HUES48 (cell line): ENCODE measurements around the gene TOLLIP.
"Not testable (repeated sequence)": the region's sequence is repeated elsewhere in the genome, so short reads cannot be mapped to it uniquely, and the experiment has no call there.

Source experiments
- H3K27ac ChIP-seq: one replicate; pipeline ENCODE4 v1.7.0; 2013; ENCODE audit warnings: low read depth, low read length, inconsistent platforms
- H3K27me3 ChIP-seq: 2 replicates; pipeline ENCODE4 v1.6.1; 2013; ENCODE audit warnings: mild to moderate bottlenecking, low read length; ENCODE audit not compliant: control insufficient read depth, insufficient read depth
- H3K36me3 ChIP-seq: 2 replicates; pipeline ENCODE4 v1.6.1; 2013; ENCODE audit warnings: low read length; ENCODE audit not compliant: control insufficient read depth, insufficient read depth
- H3K4me1 ChIP-seq: 2 replicates; pipeline ENCODE4 v1.6.1; 2013; ENCODE audit warnings: mild to moderate bottlenecking, low read length; ENCODE audit not compliant: control insufficient read depth, insufficient read depth
- H3K4me3 ChIP-seq: 2 replicates; pipeline ENCODE4 v1.5.1; 2013; ENCODE audit warnings: mild to moderate bottlenecking, low read depth, low read length
- H3K9ac ChIP-seq: 2 replicates; pipeline ENCODE4 v1.6.1; 2013; ENCODE audit warnings: mild to moderate bottlenecking, low read depth, low read length, moderate library complexity
- H3K9me3 ChIP-seq: 2 replicates; pipeline ENCODE4 v1.6.1; 2013; ENCODE audit warnings: low read length; ENCODE audit not compliant: control insufficient read depth, insufficient read depth

TOLLIP gene

GRCh38 chr11:1342946-1343345 lies 33.5 kb upstream of the TOLLIP start:
- Histone ChIP-seq H3K27me3 (peaks cover 11% of the 10 kb centered on the region; the same call in 1 of the 2 replicates), H3K9me3 (no peaks in the 10 kb centered on the region), H3K4me1 (no peaks in the 10 kb centered on the region), H3K27ac (no peak overlapping the region), H3K4me3 (no peak overlapping the region), H3K36me3 (no peaks in the 10 kb centered on the region), H3K9ac (no peak overlapping the region)

GRCh38 chr11:1341928-1342524 lies 32.6 kb upstream of the TOLLIP start:
- H3K27ac ChIP-seq = no peak overlapping the region
- H3K27me3 ChIP-seq = peaks cover 20% of the 10 kb centered on the region
- H3K4me1 ChIP-seq = no peaks in the 10 kb centered on the region
- no peaks in the 10 kb centered on the region for H3K9me3 ChIP-seq
- no peaks in the 10 kb centered on the region for H3K36me3 ChIP-seq
- H3K4me3 ChIP-seq = no peak overlapping the region
- no peak overlapping the region for H3K9ac ChIP-seq

- H3K27ac ChIP-seq, H3K4me3 ChIP-seq, H3K36me3 ChIP-seq, H3K9me3 ChIP-seq, H3K9ac ChIP-seq, H3K4me1 ChIP-seq: not testable (repeated sequence)
- peaks cover 24% of the 10 kb centered on the region for H3K27me3 ChIP-seq
Observed at GRCh38 chr11:1341226-1341625, 31.8 kb upstream of the TOLLIP start.

GRCh38 chr11:1340111-1340510 lies 30.7 kb upstream of the TOLLIP start:
- Histone ChIP-seq H3K9me3 (no peaks in the 10 kb centered on the region), H3K4me1 (peaks cover 6% of the 10 kb centered on the region; the same call in 1 of the 2 replicates), H3K4me3 (no peak overlapping the region), H3K27me3 (peaks cover 33% of the 10 kb centered on the region), H3K9ac (no peak overlapping the region), H3K27ac (no peak overlapping the region), H3K36me3 (no peaks in the 10 kb centered on the region)

GRCh38 chr11:1339066-1339675 lies 29.7 kb upstream of the TOLLIP start:
- Histone ChIP-seq H3K9me3 (peaks cover 2% of the 10 kb centered on the region), H3K4me3 (no peak overlapping the region), H3K27ac (no peak overlapping the region), H3K9ac (no peak overlapping the region), H3K4me1 (peaks cover 6% of the 10 kb centered on the region; the same call in 1 of the 2 replicates), H3K27me3 (peaks cover 36% of the 10 kb centered on the region), H3K36me3 (no peaks in the 10 kb centered on the region)

GRCh38 chr11:1338201-1339065 lies 29.0 kb upstream of the TOLLIP start:
- H3K4me1 ChIP-seq = peaks cover 6% of the 10 kb centered on the region; the same call in 1 of the 2 replicates
- H3K36me3 ChIP-seq = no peaks in the 10 kb centered on the region

GRCh38 chr11:1337647-1338007 lies 28.2 kb upstream of the TOLLIP start:
- Histone ChIP-seq H3K4me1 (peaks cover 6% of the 10 kb centered on the region; the same call in 1 of the 2 replicates), H3K27ac (no peak overlapping the region), H3K9me3 (peaks cover 5% of the 10 kb centered on the region), H3K9ac (no peak overlapping the region), H3K27me3 (peaks cover 36% of the 10 kb centered on the region), H3K36me3 (no peaks in the 10 kb centered on the region), H3K4me3 (peak overlapping the region; percentile 49; the same call in 1 of the 2 replicates)

More at GRCh38 chr11:1338201-1339065, 29.0 kb upstream of the TOLLIP start:
- H3K27me3 ChIP-seq = peaks cover 36% of the 10 kb centered on the region
- no peak overlapping the region for H3K9ac ChIP-seq
- no peak overlapping the region for H3K27ac ChIP-seq
- H3K4me3 ChIP-seq = no peak overlapping the region
- peaks cover 5% of the 10 kb centered on the region for H3K9me3 ChIP-seq

- Histone ChIP-seq H3K9ac (no peak overlapping the region), H3K4me1 (peaks cover 6% of the 10 kb centered on the region; the same call in 1 of the 2 replicates), H3K4me3 (peak overlapping the region; percentile 49), H3K27me3 (peaks cover 36% of the 10 kb centered on the region), H3K9me3 (peaks cover 5% of the 10 kb centered on the region), H3K36me3 (no peaks in the 10 kb centered on the region), H3K27ac (no peak overlapping the region)
Observed at GRCh38 chr11:1336836-1337646, 27.6 kb upstream of the TOLLIP start.

GRCh38 chr11:1335811-1336761 lies 26.7 kb upstream of the TOLLIP start:
- Histone ChIP-seq H3K4me3 (peak overlapping the region; percentile 72), H3K27me3 (peaks cover 36% of the 10 kb centered on the region), H3K36me3 (no peaks in the 10 kb centered on the region), H3K4me1 (peaks cover 6% of the 10 kb centered on the region; the same call in 1 of the 2 replicates), H3K9ac (0 out of 2 replicates have a peak overlapping the region, but pooled peaks have one; percentile 24), H3K9me3 (peaks cover 5% of the 10 kb centered on the region), H3K27ac (no peak overlapping the region)
